Thyroid gland (tissue), 4 donors: Measurements from ENCODE around the gene PRKCE. TPM values are rescaled to one million over a fixed set of nuclear protein-coding genes. Genes with fewer than 3 reads are reported as not detected.

Experiments
- DNase-seq, 2 donors: peaks; one replicate each; pipeline ENCODE4 v3.0.0-alpha.2; 2019
- H3K27ac ChIP-seq, 3 donors: fragments of 200-600 bp; sonication (generic); 1 replicate in 2 of 3; 2 replicates in 1 of 3; pipeline ENCODE4 v1.5.1; 2016 to 2019; ENCODE audit warnings: mild to moderate bottlenecking in 1 of 3, moderate library complexity in 1 of 3
- H3K27me3 ChIP-seq: fragments of 200-600 bp; sonication (generic); one replicate; pipeline ENCODE4 v1.5.1; 2019
- H3K36me3 ChIP-seq, 2 donors: fragments of 200-600 bp; sonication (generic); one replicate each; pipeline ENCODE4 v1.5.1; 2016 to 2019
- H3K4me1 ChIP-seq, 2 donors: fragments of 200-600 bp; sonication (generic); one replicate each; pipeline ENCODE4 v1.5.1; 2017 to 2019
- H3K4me3 ChIP-seq, 3 donors: fragments of 200-600 bp; sonication (generic); replicated peaks in 1 of 3; 1 replicate in 2 of 3; 2 replicates in 1 of 3; pipeline ENCODE4 v1.5.1; 2016; ENCODE audit warnings: mild to moderate bottlenecking in 1 of 3
- H3K9me3 ChIP-seq: fragments of 200-600 bp; sonication (generic); one replicate; pipeline ENCODE4 v1.5.1; 2017
- CTCF ChIP-seq, 6 experiments: fragments of 200-600 bp in 3 of 6; fragments of 450-650 bp in 3 of 6; sonication (generic) in 3 of 6; IDR thresholded peaks; one replicate each; pipeline ENCODE4 v1.5.1; 2016 to 2019; ENCODE audit warnings: antibody characterized with exemption in 6 of 6, mild to moderate bottlenecking in 2 of 6, inconsistent platforms in 1 of 6, moderate library complexity in 1 of 6
- POLR2A ChIP-seq, 2 donors: fragments of 450-650 bp; IDR thresholded peaks; one replicate each; pipeline ENCODE4 v1.6.1; 2017; ENCODE audit warnings: antibody characterized with exemption in 2 of 2, mild to moderate bottlenecking in 2 of 2, moderate library complexity in 1 of 2
- WGBS, 2 donors: methylation state at CpG; one replicate each; pipeline ENCODE4 v1.1.5; 2017; 5-methylcytosine and 5-hydroxymethylcytosine counted together
- intact Hi-C: fragments of 100-400 bp; cut with DNase I; formaldehyde crosslinking; loops from one replicate; pipeline ENCODE4 v1.15.1; 2023
- total RNA-seq, 4 donors: library from RNA; depleted of rRNA; stranded (reverse); fragments of >200 nt; gene quantifications; one replicate each; pipeline ENCODE4 v1.2.3, GENCODE V29; 2016

The PRKCE gene
- total RNA-seq, 4 donors from 2014 or later: 8.4 to 35.3 (median 15.2) TPM

DNA sequence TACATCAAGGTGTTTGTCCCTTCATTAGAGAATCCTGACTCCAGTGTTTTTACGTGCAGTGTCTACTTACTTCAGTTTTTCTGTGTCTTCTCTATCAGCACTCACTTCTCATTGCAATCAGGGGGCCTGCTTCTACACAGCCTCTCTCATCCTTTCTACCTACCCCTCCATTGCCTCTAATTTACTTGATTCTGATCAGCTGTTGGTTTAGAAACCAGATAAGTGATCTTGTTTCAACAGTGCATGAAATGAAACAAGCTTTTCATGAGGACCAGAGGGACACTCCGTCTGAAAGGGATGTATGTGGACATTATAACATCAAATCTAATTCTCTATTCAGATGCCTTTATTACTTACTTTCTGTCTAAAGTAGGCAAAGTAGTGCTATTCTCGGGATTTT, 136.9 kb downstream of the PRKCE start:
- intact Hi-C loops: no loop called here
- no peak for DNase-seq

DNA sequence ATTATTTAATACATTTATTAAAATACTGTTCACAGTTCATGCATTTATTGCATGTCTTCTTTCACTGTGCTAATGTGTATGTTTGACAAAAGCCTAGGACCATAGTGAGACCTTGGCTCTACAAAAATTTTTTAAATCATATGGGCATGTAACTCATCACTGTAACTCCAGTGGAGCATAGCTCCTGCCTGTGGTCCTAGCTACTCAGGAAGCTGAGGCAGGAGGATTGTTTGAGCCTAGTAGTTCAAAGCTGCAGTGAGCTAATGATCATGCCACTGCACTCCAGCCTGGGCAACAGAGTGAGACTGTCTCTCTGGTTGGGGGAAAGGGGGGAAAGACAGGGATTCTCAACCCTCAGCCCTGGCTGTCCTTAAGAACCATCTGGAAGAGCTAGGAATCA, 137.8 kb downstream of the PRKCE start:
- Histone ChIP-seq H3K4me3 (no peak overlapping the region), H3K36me3 (no peaks in the 10 kb centered on the region), H3K4me1 (peaks cover 0 to 9% of the 10 kb centered on the region in 2 donors), H3K27ac (no peak overlapping the region), H3K27me3 (no peaks in the 10 kb centered on the region), H3K9me3 (no peaks in the 10 kb centered on the region)
- no peak for DNase-seq
- intact Hi-C loops: no loop called here
- TF ChIP-seq CTCF (IDR thresholded peaks at IDR 0.05) (no peak), POLR2A (IDR thresholded peaks at IDR 0.05) (no peak)

More for the DNA sequence above, 136.9 kb downstream of the PRKCE start:
- Histone ChIP-seq H3K27me3 (no peaks in the 10 kb centered on the region), H3K4me3 (no peak overlapping the region), H3K36me3 (no peaks in the 10 kb centered on the region), H3K9me3 (no peaks in the 10 kb centered on the region), H3K4me1 (peaks cover 0 to 2% of the 10 kb centered on the region in 2 donors), H3K27ac (no peak overlapping the region)
- TF ChIP-seq POLR2A (IDR thresholded peaks at IDR 0.05) (no peak), CTCF (IDR thresholded peaks at IDR 0.05) (no peak)
- 91 to 95% methylated on average over 3 of the region's 3 CpGs for WGBS, 2 donors

DNA sequence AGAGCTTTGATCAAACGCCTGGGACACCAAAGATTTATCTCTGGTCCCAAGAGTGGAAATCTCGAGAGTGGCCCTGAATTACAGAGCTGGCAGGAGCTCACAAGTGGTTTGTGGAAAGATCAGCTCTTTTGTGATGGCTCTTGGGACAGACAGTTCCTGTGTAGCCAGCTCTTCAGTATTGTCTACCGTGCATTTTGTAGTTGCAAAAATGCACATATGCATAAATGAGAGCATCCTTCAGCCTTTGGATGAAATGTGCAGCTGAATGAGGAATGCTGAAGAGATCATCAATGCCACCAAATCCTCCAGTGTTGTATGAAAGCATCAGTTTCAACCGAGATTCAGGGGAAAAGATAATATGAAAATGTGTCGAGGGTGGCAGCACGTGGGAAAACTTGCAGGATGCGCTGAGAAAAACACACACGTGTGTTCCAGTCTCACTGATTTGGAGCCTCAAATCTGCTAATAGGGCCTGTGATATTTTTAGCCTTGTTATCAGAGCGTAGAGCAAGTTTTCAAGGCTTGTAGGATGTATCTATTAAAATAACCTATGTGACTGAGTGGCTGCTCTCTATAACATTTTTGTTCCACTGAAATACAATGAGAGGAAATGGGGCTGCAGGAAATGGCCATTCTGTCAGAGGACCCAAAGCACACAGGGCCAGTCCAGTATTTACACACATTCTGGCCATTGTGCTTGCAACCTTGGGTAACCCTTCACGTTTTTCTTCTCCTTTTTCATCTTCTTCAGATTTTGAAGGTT, 138.7 kb downstream of the PRKCE start:
- Histone ChIP-seq H3K4me3 (no peak overlapping the region), H3K27me3 (no peaks in the 10 kb centered on the region), H3K27ac (no peak overlapping the region), H3K9me3 (no peaks in the 10 kb centered on the region), H3K4me1 (peaks cover 0 to 9% of the 10 kb centered on the region in 2 donors), H3K36me3 (no peaks in the 10 kb centered on the region)
- no peak for DNase-seq
- WGBS, 2 donors: 78% methylated on average over 10 of the region's 10 CpGs
- no peak for TF ChIP-seq POLR2A (IDR thresholded peaks at IDR 0.05)
- no peak for TF ChIP-seq CTCF (IDR thresholded peaks at IDR 0.05)
- intact Hi-C loops: no loop called here

- Histone ChIP-seq H3K36me3 (no peaks in the 10 kb centered on the region), H3K9me3 (no peaks in the 10 kb centered on the region), H3K27ac (no peak overlapping the region), H3K27me3 (no peaks in the 10 kb centered on the region), H3K4me1 (peaks cover 0 to 9% of the 10 kb centered on the region in 2 donors), H3K4me3 (no peak overlapping the region)
- 57% methylated on average over 7 of the region's 7 CpGs for WGBS, 2 donors
- DNase-seq: no peak
- TF ChIP-seq CTCF (IDR thresholded peaks at IDR 0.05) (no peak), POLR2A (IDR thresholded peaks at IDR 0.05) (no peak)
- intact Hi-C loops: no loop called here
These were observed 142.0 kb downstream of the PRKCE start for GRCh38 chr2:45793305-45793962.

DNA sequence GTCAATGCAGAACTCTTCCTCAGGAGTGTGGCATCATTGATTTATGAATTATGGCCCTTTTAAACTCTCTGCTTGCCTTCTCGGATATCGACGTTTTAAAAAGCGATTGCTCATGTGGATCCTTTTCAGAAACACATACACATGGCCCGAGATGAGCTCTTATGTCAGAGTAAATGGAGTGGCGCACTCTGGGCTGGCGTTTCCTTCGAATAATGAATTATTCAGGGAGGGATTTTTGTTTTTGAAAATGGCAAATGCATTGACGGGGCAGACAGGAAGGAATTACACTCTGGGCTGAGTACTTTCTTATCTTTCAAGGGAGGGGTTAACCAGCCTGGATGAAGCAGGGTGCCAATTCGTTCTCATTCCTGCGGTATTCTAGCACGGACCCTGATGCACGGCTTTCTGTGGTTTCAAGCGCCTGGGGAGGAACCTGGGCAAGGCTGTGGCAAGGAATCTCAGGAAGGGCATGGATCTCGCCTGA, 142.7 kb downstream of the PRKCE start:
- 78 to 81% methylated on average over 15 of the region's 15 CpGs for WGBS, 2 donors
- no peak for DNase-seq
- Histone ChIP-seq H3K4me3 (no peak overlapping the region), H3K4me1 (peaks cover 0 to 9% of the 10 kb centered on the region in 2 donors), H3K27me3 (no peaks in the 10 kb centered on the region), H3K27ac (no peak overlapping the region), H3K9me3 (no peaks in the 10 kb centered on the region), H3K36me3 (no peaks in the 10 kb centered on the region)
- intact Hi-C loops: no loop called here
- TF ChIP-seq POLR2A (IDR thresholded peaks at IDR 0.05) (no peak), CTCF (IDR thresholded peaks at IDR 0.05) (no peak)
